VCaP (cell line): ENCODE measurements around the gene GRB14.

ENCODE experiments used
- H3K27ac ChIP-seq: fragments of 450-650 bp; 2 replicates; pipeline ENCODE4 v1.5.1; 2017
- CTCF ChIP-seq: fragments of 450-650 bp; conservative IDR thresholded peaks from 2 replicates; pipeline ENCODE4 v1.5.1; 2017; ENCODE audit warnings: mild to moderate bottlenecking, moderate library complexity

Gene GRB14

GRCh38 chr2:164449706-164450105 is 171.6 kb downstream of the GRB14 start:
- no peak overlapping the region for H3K27ac ChIP-seq
- TF ChIP-seq CTCF, result no peak

GRCh38 chr2:164447660-164448059 is 173.6 kb downstream of the GRB14 start:
- no peak overlapping the region for H3K27ac ChIP-seq
- TF ChIP-seq CTCF, result no peak
